Mesenteric fat pad (tissue), 1 donor: ENCODE measurements around the gene GNAI3. TPM values are rescaled to one million over a fixed set of nuclear protein-coding genes. Genes with fewer than 3 reads are reported as not detected.
A peak's percentile ranks its signal among the peaks of the same experiment; 100 is the strongest.

Source experiments
- DNase-seq: peaks from one replicate; pipeline ENCODE4 v3.0.0-alpha.2; 2020; ENCODE audit warnings: low spot score
- total RNA-seq: library from RNA; stranded (reverse); fragmentation: NEBNext Ultra II Directional; extraction: Animal tissue kit (Norgen Biotek cat#: 25700); gene quantifications from one replicate; pipeline ENCODE4 v1.2.1, GENCODE V29; 2021
- donor health status: DM: yes; HTN: yes; CAD: no.

The GNAI3 gene
- total RNA-seq, 1 donor from 2014 or later: 8.7 TPM

GRCh38 chr1:109543988-109544735 is 4.3 kb upstream of the GNAI3 start:
- DNase-seq: no peak

DNA sequence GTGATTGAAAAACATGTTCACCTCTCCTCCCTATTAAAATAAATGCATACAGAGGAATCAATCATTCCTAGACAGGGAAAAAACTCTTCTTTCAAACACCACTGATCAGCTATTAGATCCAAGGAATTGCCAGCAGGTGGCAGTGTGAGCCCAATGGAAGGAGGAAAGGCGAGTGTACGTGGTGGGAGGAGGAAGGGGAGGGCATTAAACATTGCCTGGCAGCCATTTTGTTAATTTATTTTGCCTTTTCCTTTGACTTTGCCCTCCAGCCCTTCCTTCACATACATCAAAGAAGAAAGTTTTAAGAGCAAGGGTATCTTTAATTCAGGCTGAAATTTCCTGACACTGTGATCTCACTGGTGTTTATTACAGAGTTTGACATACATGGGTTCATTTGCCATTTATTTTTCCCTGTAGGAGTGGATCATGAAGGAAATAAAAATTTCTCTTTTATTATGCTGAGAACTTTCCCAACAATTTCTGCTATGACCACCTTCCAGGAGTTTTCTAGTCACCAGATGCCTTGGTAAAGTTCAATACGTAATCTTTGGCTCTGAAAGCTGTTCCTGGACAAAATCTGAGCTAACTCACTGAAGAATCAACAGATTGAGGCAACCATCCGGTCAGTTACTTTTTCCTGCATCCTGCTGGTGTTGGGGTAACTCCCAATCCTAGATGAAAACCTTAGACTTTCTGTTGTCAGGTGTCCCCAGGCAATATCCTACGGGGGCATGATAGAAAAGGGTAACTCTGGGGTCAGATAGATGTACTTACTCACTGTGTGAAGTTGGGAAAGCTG is 1.9 kb upstream of the GNAI3 start:
- peak; percentile 89 for DNase-seq

- no peak for DNase-seq
Observed at GRCh38 chr1:109547463-109548320, 723 bp upstream of the GNAI3 start.

DNA sequence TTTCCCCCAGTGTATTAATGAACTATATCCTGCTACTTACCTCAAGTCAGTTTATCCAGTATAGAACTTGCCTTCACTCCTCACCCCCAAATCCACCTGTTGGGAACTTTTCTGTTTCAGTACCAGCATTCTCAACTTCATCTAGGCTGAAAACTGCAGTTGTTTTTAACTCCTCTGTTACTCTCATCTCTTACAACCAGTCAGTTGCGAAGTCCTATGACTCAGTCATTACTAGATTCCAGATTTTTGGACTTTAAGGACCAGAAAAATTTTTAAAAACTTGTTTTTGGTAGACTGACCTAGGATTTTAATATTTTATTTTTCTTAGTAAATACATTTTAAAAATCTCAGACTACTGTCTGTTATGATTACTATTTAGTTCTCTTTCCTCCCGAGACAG is 8.1 kb downstream of the GNAI3 start:
- no peak for DNase-seq

DNA sequence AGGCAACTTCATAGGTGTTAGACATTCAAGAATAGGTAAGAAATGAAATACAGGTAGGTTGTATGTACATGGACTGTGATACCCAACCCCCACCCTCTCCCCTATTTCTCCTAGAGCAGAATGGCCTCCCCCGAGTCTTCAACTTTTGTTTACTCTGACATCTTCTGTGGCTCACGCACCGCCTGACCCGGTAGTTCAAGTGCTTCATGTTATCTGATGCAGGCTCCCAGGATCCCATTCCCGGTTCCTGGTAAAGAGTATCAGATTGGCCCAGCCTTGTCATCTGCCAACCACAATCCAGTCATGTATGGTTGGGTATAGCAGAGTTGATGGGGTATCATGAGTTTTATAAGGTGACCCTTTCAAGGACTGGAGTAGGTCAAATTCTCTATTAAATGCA is 9.1 kb downstream of the GNAI3 start:
- DNase-seq: no peak

GRCh38 chr1:109559995-109560394 is 11.6 kb downstream of the GNAI3 start:
- DNase-seq: no peak

DNA sequence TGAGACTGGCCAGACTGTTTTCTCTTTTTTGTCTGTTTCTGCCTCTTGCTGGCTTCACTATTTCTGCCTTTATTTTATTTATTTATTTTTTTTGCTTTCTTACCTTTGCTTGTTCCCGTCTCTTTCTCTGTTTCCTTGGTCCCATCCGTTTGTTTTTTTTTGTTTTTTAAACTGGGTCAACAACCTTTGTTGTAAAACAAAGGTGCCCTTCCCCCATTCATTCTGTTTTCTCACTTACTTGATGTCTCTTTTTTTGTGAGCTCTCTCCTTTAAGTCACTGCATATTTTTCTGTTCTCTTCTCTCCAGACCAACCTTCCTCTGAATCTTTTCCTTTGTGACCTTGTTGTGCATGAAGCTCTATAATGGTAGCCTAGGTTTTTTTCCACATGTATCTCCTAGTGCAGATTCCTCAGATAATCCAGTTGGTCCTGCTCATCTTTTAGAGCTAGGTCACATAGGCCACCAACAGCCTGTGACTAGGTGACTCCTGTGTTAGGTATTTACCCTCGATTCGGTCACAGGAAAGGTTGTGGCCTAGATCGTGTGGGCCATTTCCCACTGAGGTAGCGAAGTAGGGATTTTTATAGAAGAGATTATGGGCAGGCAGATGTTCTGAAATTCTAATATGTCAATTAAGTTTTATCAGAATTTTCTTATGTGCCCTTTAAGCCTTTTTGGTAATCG is 15.9 kb downstream of the GNAI3 start:
- DNase-seq: no peak

DNA sequence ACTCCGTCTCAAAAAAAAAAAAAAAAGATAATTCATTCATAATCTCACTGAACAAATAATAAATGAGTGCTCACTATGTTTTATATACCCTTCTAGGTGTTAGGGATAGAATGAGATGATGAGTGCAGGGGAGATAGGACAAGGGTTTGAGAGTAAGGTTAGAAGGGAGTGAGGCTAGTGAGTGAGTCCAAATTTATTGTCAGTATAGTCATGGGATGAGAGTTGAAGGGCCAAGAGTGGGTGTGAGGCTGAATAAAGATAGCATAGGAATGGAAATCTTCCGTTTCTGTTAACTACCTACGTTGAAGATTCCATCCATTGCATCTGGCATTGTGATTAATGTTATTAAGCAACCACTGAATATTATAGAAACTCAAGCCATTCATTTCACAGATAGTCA is 16.8 kb downstream of the GNAI3 start:
- DNase-seq: no peak

- no peak for DNase-seq
Observed at GRCh38 chr1:109566982-109567381, 18.6 kb downstream of the GNAI3 start.

DNA sequence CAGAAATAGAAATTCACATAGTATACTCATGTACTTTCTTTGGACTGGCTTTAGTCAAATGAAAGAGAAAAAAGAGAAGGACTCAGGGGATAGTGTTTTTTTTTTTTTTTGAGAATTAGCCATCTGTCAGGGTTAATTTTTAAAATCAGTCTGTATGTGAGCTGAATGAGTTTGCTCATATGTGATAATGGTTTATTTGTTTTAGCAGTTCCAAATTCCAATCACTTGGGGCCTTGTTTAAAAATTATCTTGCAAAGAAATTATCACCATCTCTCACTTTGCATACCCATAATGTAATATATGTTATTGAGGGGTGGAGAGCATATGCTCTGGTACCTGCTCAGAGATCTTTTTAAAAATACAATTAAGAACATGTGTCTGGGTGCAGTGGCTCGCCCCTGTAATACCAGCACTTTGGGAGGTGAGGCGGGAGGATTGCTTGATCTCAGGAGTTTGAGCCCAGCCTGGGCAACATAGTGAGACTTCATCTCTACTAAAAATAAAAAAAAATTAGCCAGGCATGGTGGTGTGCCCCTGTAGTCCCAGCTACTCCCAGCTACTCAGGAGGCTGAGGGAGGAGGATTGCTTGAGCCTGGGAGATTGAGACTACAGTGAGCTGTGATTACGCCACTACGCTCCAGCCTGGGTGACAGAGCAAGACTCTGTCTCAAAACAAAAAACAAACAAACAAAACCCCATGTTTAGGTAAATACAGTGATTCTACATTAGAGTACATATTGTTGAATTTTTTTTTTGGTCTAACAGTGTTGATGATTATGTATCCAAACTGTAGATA is 19.7 kb downstream of the GNAI3 start:
- DNase-seq: no peak

DNA sequence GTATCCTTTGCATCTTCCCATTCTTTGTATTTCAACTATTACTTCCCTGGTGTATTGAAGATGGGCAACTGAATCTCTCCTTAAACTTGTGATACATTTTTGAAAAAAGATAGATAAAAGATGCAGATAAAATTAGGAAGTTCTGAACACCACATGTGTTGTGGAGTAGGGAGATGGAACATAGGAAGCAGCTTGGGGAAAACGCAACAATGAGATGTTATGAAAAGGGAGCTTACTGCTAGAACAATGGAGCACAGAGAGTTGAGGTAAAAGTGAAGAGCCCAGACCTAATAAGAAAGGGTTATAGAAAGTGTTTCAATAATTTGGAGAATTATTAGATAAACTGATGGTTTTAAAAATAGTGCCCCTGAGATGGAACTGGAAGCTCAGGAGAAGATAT is 20.9 kb downstream of the GNAI3 start:
- no peak for DNase-seq

GRCh38 chr1:109570414-109570813 is 22.0 kb downstream of the GNAI3 start:
- DNase-seq: no peak

DNA sequence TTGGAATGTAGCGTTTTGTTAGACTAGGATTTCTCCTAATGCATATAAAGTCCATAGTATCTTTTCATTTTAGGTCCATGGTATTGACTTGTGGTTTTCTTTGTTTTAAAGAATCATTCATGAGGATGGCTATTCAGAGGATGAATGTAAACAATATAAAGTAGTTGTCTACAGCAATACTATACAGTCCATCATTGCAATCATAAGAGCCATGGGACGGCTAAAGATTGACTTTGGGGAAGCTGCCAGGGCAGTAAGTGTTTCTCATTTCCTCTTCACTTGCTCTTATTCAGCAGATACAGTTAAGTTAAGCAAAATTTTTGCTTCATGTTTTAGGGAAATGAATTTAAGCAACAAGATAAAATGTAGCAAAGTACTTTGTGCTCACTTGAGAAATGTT is 25.4 kb downstream of the GNAI3 start:
- no peak for DNase-seq

DNA sequence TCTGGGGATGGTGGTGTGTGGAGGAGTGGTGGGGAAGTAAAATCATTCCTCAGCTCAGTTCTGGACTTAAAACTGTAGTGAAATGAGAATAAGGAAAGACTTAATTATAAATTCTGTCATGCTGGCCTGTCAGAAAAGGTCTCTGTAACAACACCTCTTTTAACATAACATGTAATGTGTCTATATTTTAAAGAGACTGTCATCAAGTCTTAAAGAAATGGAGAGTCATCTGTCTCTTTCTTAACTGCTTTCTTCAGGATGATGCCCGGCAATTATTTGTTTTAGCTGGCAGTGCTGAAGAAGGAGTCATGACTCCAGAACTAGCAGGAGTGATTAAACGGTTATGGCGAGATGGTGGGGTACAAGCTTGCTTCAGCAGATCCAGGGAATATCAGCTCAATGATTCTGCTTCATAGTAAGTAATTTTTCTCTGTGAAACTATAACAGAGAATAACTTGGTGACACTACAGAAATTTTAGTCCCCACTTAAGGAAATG is 30.6 kb downstream of the GNAI3 start:
- DNase-seq: no peak

GRCh38 chr1:109579491-109579890 is 31.1 kb downstream of the GNAI3 start:
- DNase-seq: no peak

- DNase-seq: no peak
Observed at GRCh38 chr1:109582021-109582420, 33.6 kb downstream of the GNAI3 start.

GRCh38 chr1:109584766-109585165 is 36.4 kb downstream of the GNAI3 start:
- no peak for DNase-seq

- no peak for DNase-seq
Observed at GRCh38 chr1:109586055-109586454, 37.6 kb downstream of the GNAI3 start.

DNA sequence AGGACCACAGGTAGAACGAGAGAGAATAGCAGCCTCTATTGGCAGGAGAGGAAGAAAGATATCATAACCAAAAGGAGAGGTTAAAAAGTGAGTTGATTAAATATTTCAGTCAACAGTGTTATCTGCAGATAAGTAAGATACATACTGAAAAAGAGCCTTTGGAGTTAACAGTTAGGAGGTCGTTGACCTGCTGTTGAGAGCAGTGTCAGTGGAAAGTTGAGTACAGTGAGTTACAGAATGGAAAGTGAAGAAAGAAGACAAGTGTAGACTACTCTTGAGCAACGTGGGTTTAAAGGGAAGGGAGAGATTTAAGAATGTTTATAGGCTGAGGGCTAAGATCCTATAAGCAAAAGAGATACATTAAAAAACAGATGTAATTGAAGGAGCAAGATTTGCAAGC is 40.8 kb downstream of the GNAI3 start:
- DNase-seq: no peak

GRCh38 chr1:109589679-109590078 is 41.3 kb downstream of the GNAI3 start:
- no peak for DNase-seq
